NCI-H1436 (cell line): Measurements from ENCODE around the gene CFAP119.

ENCODE experiments used
- DNase-seq: peaks from one replicate; lab custom pipeline; 2025; lab: John Stamatoyannopoulos, UW

Gene CFAP119

GRCh38 chr16:30710971-30711370 is 50.9 kb downstream of the CFAP119 start:
- DNase-seq, result no peak
